ENCODE results near the gene TMEM245.

The TMEM245 gene

GRCh38 chr9:109107402-109108240 lies 12.1 kb downstream of the TMEM245 start:
- Histone ChIP-seq H3K27me3 (ENCODE audit: control insufficient read depth, insufficient read depth, low read length, poor library complexity, severe bottlenecking) (no peaks in the 10 kb centered on the region), H3K4me3 (ENCODE audit: insufficient read depth, low read depth, low read length) (no peak overlapping the region), H3K36me3 (ENCODE audit: control insufficient read depth, insufficient read depth, low read length) (peaks cover 3% of the 10 kb centered on the region), H3K4me1 (ENCODE audit: control insufficient read depth, insufficient read depth, low read length) (no peaks in the 10 kb centered on the region), H3K9me3 (ENCODE audit: control insufficient read depth, low read length) (no peaks in the 10 kb centered on the region), H3K27ac (ENCODE audit: insufficient read depth, low read depth, low read length, poor library complexity, severe bottlenecking) (no peak overlapping the region)
- 74 to 84% methylated on average over 3 to 4 of the region's 4 CpGs for WGBS, 2 experiments

DNA sequence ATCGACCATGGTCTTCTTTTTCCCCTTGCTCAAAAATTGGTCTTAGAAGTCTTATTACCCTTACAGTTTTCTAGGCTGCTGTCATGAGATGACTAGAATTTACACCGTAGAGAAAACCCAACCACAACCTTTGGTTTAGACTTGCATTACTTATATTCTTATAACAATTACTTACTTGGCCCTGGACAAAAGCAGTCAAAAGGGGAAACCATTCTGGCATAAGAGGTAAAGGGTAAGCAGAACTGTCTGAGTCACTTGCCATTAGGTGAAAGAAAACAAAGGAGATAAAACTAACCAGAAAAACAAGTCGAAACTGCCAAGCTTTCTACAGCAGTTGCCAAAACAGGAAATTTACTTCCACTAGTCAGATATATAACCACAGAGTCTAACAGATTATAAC lies 17.9 kb downstream of the TMEM245 start:
- H3K4me1 ChIP-seq (ENCODE audit: control insufficient read depth, insufficient read depth, low read length): no peaks in the 10 kb centered on the region
- H3K27me3 ChIP-seq (ENCODE audit: control insufficient read depth, insufficient read depth, low read length, poor library complexity, severe bottlenecking): no peaks in the 10 kb centered on the region
- no peak overlapping the region for H3K27ac ChIP-seq (ENCODE audit: insufficient read depth, low read depth, low read length, poor library complexity, severe bottlenecking)
- H3K36me3 ChIP-seq (ENCODE audit: control insufficient read depth, insufficient read depth, low read length): peaks cover 3% of the 10 kb centered on the region
- no peaks in the 10 kb centered on the region for H3K9me3 ChIP-seq (ENCODE audit: control insufficient read depth, low read length)
- no peak overlapping the region for H3K4me3 ChIP-seq (ENCODE audit: insufficient read depth, low read depth, low read length)
- WGBS, 2 experiments: 87 to 94% methylated on average over 3 of the region's 3 CpGs

- Histone ChIP-seq H3K27me3 (ENCODE audit: control insufficient read depth, insufficient read depth, low read length, poor library complexity, severe bottlenecking) (no peaks in the 10 kb centered on the region), H3K9me3 (ENCODE audit: control insufficient read depth, low read length) (no peaks in the 10 kb centered on the region), H3K27ac (ENCODE audit: insufficient read depth, low read depth, low read length, poor library complexity, severe bottlenecking) (no peak overlapping the region), H3K36me3 (ENCODE audit: control insufficient read depth, insufficient read depth, low read length) (peaks cover 3% of the 10 kb centered on the region), H3K4me1 (ENCODE audit: control insufficient read depth, insufficient read depth, low read length) (no peaks in the 10 kb centered on the region), H3K4me3 (ENCODE audit: insufficient read depth, low read depth, low read length) (no peak overlapping the region)
- 94 to 96% methylated on average over 3 of the region's 3 CpGs for WGBS, 2 experiments
Observed at GRCh38 chr9:109101202-109101595, 18.5 kb downstream of the TMEM245 start.

DNA sequence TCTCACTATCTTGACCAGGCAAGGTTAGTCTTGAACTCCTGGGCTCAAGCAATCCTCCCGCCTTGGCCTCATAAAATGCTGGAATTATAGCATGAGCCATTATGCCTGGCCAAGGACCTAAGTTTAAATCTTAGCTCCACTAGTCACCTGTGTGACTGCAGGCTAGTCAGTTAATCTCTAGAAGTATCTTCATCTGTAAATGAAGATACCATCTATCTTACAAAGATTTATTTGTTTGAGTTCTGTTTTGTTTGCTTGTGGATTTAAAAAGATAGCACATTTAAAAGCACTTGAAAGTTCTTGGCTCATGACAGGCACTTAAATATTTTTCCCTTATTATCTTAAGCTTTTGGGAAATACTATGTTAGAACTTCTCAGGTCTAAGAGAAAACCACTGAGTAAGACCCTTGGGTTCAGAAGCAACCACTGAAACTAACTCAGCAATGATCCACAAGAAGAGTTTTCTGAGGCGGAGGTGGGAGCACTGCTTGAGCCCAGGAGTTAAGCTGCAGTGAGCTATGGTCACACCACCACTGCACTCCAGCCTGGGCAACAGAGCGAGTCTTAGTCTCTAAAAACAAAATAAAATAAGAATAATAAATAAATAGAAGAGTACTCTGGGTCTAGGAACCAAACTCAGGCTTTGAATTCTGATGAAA lies 19.1 kb downstream of the TMEM245 start:
- 94 to 95% methylated on average over 2 of the region's 3 CpGs for WGBS, 2 experiments
- Histone ChIP-seq H3K9me3 (ENCODE audit: control insufficient read depth, low read length) (no peaks in the 10 kb centered on the region), H3K27me3 (ENCODE audit: control insufficient read depth, insufficient read depth, low read length, poor library complexity, severe bottlenecking) (no peaks in the 10 kb centered on the region), H3K4me1 (ENCODE audit: control insufficient read depth, insufficient read depth, low read length) (no peaks in the 10 kb centered on the region), H3K27ac (ENCODE audit: insufficient read depth, low read depth, low read length, poor library complexity, severe bottlenecking) (no peak overlapping the region), H3K36me3 (ENCODE audit: control insufficient read depth, insufficient read depth, low read length) (peaks cover 5% of the 10 kb centered on the region), H3K4me3 (ENCODE audit: insufficient read depth, low read depth, low read length) (no peak overlapping the region)

DNA sequence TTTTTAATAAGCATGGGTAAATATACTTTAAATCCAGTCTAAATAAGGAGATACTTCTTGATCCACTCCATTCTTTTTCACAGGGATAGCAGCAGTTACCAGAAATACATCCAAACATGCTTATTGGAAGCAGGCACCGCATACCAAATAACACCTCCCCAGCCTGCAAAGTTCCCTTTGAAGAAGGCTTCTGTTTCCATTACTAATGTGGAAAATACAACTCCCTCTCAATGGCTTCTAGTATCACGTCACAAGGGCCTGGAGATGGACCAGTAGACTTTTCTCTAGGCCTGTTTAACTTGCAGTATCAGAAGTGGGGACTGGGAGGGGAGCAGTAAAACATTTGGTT lies 20.8 kb downstream of the TMEM245 start:
- no peaks in the 10 kb centered on the region for H3K9me3 ChIP-seq (ENCODE audit: control insufficient read depth, low read length)
- no peak overlapping the region for H3K27ac ChIP-seq (ENCODE audit: insufficient read depth, low read depth, low read length, poor library complexity, severe bottlenecking)
- WGBS, 2 experiments: 77 to 91% methylated on average over 2 of the region's 2 CpGs
- H3K36me3 ChIP-seq (ENCODE audit: control insufficient read depth, insufficient read depth, low read length): peaks cover 12% of the 10 kb centered on the region
- H3K4me3 ChIP-seq (ENCODE audit: insufficient read depth, low read depth, low read length): no peak overlapping the region
- no peaks in the 10 kb centered on the region for H3K27me3 ChIP-seq (ENCODE audit: control insufficient read depth, insufficient read depth, low read length, poor library complexity, severe bottlenecking)
- H3K4me1 ChIP-seq (ENCODE audit: control insufficient read depth, insufficient read depth, low read length): no peaks in the 10 kb centered on the region

DNA sequence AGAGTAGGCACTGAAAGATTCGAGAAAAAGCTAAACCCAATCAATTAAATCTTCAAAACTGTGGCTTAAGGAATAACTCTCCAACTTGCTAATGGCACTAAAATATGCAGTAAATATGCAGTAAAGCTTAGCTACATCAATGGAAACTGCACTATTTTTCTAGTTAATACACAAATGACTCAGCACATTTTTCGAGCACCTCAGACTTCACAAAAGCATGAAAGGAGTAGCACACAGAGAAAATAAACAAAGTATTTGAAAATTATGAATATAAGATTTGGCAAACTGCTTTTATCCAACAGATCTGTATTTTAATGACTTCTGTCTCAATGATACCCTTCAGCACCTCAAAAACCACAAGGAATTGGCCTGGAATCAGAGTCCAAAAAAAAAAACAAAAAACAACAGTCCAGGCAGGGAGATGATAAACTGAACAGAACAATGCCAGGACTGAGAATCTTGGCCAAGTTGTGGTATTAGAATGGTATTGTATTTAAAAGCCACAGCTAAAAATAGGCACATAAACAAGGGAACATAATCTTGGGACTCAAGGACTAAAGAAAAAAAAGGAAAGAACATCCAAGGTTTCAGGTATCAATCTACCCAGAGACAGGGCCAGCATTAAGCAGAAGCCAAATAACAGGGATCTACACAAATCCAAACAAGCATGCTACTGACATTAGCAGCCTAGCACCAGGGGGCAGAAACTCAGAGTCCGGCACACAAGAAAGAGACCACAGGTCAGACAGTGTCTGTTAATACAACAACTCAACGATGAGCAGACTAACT lies 21.4 kb downstream of the TMEM245 start:
- Histone ChIP-seq H3K4me1 (ENCODE audit: control insufficient read depth, insufficient read depth, low read length) (no peaks in the 10 kb centered on the region), H3K27ac (ENCODE audit: insufficient read depth, low read depth, low read length, poor library complexity, severe bottlenecking) (no peak overlapping the region), H3K9me3 (ENCODE audit: control insufficient read depth, low read length) (no peaks in the 10 kb centered on the region), H3K4me3 (ENCODE audit: insufficient read depth, low read depth, low read length) (no peak overlapping the region), H3K36me3 (ENCODE audit: control insufficient read depth, insufficient read depth, low read length) (peaks cover 8% of the 10 kb centered on the region), H3K27me3 (ENCODE audit: control insufficient read depth, insufficient read depth, low read length, poor library complexity, severe bottlenecking) (no peaks in the 10 kb centered on the region)
- 77 to 80% methylated on average over 3 of the region's 4 CpGs for WGBS, 2 experiments

- WGBS, 2 experiments: 94 to 95% methylated on average over 4 of the region's 4 CpGs
- Histone ChIP-seq H3K27me3 (ENCODE audit: control insufficient read depth, insufficient read depth, low read length, poor library complexity, severe bottlenecking) (no peaks in the 10 kb centered on the region), H3K27ac (ENCODE audit: insufficient read depth, low read depth, low read length, poor library complexity, severe bottlenecking) (no peak overlapping the region), H3K4me1 (ENCODE audit: control insufficient read depth, insufficient read depth, low read length) (no peaks in the 10 kb centered on the region), H3K4me3 (ENCODE audit: insufficient read depth, low read depth, low read length) (no peak overlapping the region), H3K36me3 (ENCODE audit: control insufficient read depth, insufficient read depth, low read length) (peaks cover 12% of the 10 kb centered on the region), H3K9me3 (ENCODE audit: control insufficient read depth, low read length) (no peaks in the 10 kb centered on the region)
Observed at GRCh38 chr9:109097146-109097545, 22.6 kb downstream of the TMEM245 start.

- 99 to 100% methylated on average over 2 to 3 of the region's 3 CpGs for whole genome bisulfite sequencing, 2 experiments
- Histone ChIP-seq H3K4me3 (ENCODE audit: insufficient read depth, low read depth, low read length) (no peak overlapping the region), H3K9me3 (ENCODE audit: control insufficient read depth, low read length) (no peaks in the 10 kb centered on the region), H3K27me3 (ENCODE audit: control insufficient read depth, insufficient read depth, low read length, poor library complexity, severe bottlenecking) (no peaks in the 10 kb centered on the region), H3K36me3 (ENCODE audit: control insufficient read depth, insufficient read depth, low read length) (peaks cover 12% of the 10 kb centered on the region), H3K4me1 (ENCODE audit: control insufficient read depth, insufficient read depth, low read length) (no peaks in the 10 kb centered on the region), H3K27ac (ENCODE audit: insufficient read depth, low read depth, low read length, poor library complexity, severe bottlenecking) (no peak overlapping the region)
Observed at GRCh38 chr9:109095321-109095720, 24.4 kb downstream of the TMEM245 start.

DNA sequence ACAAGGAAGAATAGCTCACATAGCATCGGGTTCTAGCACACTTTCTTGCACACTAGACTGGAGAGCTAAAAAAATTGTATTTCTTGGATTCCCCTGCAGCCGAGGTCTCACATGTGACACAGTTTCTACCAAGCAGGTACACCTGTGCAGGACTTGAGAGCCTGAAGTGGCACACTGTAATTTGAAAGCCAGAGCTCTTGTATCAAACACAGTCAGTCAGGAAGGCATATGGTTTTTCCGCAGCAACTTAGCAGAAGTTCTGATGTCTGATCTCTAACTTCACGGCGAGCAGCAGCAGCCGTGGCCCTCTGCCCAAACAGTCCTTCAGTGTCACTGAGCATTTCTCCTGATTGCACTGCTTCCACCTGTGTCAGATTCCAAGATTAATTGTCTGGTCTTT lies 25.5 kb downstream of the TMEM245 start:
- no peaks in the 10 kb centered on the region for H3K9me3 ChIP-seq (ENCODE audit: control insufficient read depth, low read length)
- H3K36me3 ChIP-seq (ENCODE audit: control insufficient read depth, insufficient read depth, low read length): peaks cover 15% of the 10 kb centered on the region
- no peaks in the 10 kb centered on the region for H3K27me3 ChIP-seq (ENCODE audit: control insufficient read depth, insufficient read depth, low read length, poor library complexity, severe bottlenecking)
- H3K27ac ChIP-seq (ENCODE audit: insufficient read depth, low read depth, low read length, poor library complexity, severe bottlenecking): no peak overlapping the region
- no peaks in the 10 kb centered on the region for H3K4me1 ChIP-seq (ENCODE audit: control insufficient read depth, insufficient read depth, low read length)
- 92 to 97% methylated on average over 6 of the region's 6 CpGs for WGBS, 2 experiments
- H3K4me3 ChIP-seq (ENCODE audit: insufficient read depth, low read depth, low read length): no peak overlapping the region

GRCh38 chr9:109092587-109092986 lies 27.2 kb downstream of the TMEM245 start:
- Histone ChIP-seq H3K4me1 (ENCODE audit: control insufficient read depth, insufficient read depth, low read length) (no peaks in the 10 kb centered on the region), H3K27me3 (ENCODE audit: control insufficient read depth, insufficient read depth, low read length, poor library complexity, severe bottlenecking) (no peaks in the 10 kb centered on the region), H3K36me3 (ENCODE audit: control insufficient read depth, insufficient read depth, low read length) (peaks cover 20% of the 10 kb centered on the region), H3K27ac (ENCODE audit: insufficient read depth, low read depth, low read length, poor library complexity, severe bottlenecking) (no peak overlapping the region), H3K4me3 (ENCODE audit: insufficient read depth, low read depth, low read length) (no peak overlapping the region), H3K9me3 (ENCODE audit: control insufficient read depth, low read length) (no peaks in the 10 kb centered on the region)
- 94 to 100% methylated on average over 1 of the region's 1 CpG for whole genome bisulfite sequencing, 2 experiments
